RCC 7860 (cell line): ENCODE results near the gene LPA.
A peak's percentile ranks its signal among the peaks of the same experiment; 100 is the strongest.
"Not testable (repeated sequence)": the region's sequence is repeated elsewhere in the genome, so short reads cannot be mapped to it uniquely, and the experiment has no call there.

Experiments
- DNase-seq: peaks from one replicate; pipeline ENCODE4 v3.0.0-alpha.2; 2015; ENCODE audit warnings: low spot score
- FAIRE-seq: peaks from 2 replicates; lab custom pipeline; 2012; peaks lifted over from hg19 to GRCh38; lab: Jason Lieb, UNC

Gene LPA

DNA sequence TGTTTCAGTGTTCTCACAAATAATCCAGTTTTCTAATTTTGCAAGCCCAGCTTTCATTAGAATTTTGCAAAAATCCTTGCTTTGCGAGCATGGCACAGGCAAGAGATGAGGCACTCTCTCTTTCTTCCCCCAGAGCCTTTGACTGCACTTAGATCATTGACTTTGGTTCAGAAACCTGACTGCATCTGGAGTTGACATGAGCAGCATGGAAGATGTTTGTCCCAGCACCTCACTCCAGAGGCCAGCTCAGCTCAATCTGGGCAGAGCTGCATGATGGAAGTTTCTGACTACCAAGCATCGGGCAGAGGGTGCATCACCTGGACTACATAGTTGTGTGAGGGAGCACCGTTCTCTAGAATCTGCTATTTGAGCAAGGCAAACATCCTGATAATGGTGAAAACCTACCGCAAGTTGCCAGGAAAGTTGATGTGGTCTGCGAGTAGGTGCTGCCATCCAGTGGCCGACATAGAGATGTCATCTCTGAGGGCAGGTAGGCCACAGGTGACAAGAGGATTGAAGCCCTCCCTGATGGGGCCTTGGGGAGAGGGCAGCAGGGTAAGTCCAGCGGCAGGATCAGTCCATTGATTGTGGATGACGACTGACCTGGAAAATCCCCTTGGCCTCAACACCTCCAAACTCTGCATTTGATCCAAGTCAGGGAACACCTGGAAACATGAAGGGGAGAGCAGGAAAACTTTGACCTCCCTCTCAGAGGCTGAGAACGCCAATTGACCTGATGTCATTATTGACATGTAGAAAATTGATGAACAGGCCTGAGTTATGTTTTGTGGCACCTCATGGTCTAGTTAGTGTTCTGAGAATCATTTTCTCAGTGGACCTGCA is 3.8 kb upstream of the LPA start:
- no peak for FAIRE-seq
- peak; percentile 7 for DNase-seq

DNA sequence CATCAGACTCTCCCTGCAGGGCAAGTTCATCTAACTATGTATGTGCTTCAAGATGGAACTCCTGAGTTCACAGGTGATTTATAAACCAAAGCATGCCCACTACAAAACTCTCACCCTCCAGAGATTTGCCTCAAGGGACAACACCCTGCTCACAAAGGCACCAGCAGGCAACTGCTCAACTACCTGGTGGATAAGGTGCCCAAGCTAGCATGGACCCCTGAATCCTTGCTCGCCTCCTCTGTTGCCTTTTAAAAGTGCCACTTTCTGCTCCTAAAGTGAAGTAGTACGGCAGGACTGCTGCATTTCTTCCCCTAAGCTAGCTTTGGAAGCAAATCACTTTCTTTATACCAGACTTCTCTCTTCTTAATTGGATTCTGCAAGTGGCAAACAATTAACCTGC is 1.2 kb downstream of the LPA start:
- DNase-seq, result no peak
- FAIRE-seq, result no peak

DNA sequence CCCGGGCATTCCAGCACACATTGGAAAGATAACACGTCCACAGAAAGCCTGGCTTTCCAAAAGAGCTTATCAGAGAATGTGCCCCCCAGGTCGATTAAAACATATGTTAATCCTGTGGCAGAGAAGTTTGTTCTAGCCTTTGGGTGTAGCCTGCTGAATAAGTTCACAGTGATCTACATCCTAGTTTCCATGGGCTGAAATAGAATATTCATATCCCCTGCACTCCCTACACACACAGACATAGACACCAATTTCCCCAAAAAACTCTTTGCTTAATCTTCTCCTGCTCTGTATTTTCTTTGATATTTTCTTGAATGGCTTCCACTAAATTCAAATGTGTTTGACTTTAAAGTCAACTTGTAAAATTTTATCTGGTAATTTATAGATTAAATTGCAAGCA is 1.6 kb downstream of the LPA start:
- no peak for DNase-seq
- FAIRE-seq, result no peak

DNA sequence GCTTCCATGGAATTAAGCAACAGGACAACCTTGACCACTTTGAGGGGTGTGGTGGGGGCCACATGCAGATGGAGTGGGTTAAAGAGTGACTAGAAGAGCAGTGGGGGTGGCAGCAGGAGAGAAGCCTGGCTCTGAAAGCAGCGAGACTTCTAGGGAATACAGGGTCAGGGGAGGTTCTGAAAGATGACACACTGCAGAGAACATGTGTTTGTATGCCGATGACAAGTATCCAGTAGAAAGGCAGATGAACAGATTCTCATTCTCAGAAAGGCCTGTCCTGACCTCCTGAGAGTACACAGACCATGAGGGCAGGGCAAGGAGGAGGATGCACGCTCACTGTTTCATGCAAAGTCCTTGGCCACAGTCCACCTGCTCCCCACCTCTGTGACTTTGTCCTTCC is 2.9 kb downstream of the LPA start:
- no peak for FAIRE-seq

DNA sequence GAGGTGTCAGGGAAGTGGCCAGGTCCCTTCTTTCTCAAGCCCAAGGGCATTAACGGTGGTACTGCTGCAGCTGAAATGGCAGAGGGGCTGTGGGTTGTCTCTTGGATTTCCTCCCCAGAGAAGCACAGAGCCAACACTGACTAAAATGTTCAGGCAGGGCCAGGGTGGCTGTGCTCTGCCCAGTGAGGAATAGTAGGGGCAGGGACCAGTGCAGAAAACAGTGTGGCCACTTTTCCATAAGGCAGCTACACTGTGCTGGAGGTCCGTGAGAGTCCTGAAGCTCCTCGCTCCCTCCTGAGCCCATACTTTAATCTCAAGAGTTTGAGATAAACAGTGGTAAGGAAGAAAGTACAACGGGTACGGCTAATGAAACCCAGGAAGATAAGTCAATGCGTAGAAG is 4.5 kb downstream of the LPA start:
- no peak for DNase-seq
- no peak for FAIRE-seq

More for the DNA sequence above, 2.9 kb downstream of the LPA start:
- DNase-seq, result no peak

DNA sequence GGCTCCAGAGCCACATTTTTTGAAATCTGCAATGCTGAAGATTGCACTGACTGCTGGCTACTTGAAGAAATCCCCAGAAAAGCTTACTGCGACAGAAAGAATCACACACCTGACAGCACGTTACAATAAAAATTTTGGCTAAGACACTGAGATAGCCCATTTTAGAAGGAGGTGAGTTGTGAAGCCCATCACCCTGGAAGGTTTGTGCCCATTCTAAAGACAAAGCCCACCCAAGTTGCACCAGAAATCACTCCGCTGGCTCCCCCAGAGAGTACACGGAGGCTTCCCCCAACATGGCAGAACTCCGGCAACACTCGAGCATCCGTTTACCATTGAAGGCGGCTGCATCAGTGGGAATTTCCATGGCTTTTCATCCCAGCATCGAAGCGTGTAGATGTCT is 29.4 kb downstream of the LPA start:
- FAIRE-seq, result no peak
- no peak for DNase-seq

DNA sequence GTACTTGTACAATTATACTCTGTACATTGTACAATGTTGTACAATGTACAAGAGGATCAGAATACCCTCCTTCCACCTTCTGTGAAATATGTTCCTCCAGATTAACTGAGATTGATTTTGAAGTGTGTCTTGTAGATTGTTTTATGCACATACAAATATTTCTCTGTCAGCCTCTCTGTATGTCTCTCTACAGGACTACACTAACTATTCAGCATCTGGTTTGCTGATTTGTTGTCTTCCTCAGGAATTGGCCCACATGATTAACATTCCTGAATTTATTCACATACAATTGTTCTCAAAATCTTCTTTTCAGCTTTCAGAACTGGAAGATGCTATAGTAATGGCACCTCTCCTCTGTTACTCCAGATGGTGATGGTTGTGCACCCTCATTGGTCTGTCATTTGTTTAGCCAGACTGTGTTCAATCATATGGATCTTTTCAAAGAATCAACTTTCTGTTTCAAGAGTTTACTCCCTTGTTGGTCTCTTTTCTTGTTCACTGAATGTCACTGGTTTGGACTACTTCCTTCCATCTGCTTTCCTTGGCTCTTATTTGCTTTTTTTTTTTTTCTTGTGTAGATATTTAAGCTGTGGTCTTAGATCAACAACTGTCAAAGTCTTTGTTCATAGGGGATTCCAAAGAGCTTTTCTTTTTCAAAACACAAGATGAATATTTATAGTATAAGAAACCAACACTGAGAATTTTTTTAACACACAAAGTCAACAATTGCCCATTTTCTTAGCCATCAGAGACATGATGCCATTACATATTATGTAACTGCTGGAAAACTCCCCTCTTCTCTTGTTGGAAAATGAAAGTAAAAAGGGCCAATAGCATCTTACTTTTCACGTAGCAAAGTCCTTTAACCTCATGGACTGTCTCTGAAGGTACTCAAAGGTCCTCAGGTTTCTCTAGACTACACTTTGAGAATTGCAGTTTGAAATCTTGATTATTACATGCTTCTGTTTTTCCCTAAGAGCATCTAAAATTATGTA is 67.9 kb downstream of the LPA start:
- no peak for DNase-seq
- no peak for FAIRE-seq

DNA sequence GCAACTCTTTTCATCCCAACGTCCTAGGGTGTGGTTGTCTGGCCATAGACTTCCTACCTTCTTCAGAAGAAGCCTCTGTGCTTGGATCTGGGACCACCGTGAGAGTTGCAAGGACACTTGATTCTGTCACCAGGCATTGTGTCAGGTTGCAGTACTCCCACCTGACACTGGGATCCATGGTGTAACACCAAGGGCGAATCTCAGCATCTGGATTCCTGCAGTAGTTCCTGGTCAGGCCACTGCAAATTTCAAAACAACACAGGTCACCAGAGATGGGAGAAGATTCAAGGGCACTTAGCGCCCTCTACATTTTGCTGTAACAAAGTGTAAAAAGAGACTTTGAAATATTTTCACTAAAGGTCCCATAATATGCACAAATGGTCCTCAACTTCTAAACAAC is 68.8 kb downstream of the LPA start:
- not testable (repeated sequence) for DNase-seq, FAIRE-seq

DNA sequence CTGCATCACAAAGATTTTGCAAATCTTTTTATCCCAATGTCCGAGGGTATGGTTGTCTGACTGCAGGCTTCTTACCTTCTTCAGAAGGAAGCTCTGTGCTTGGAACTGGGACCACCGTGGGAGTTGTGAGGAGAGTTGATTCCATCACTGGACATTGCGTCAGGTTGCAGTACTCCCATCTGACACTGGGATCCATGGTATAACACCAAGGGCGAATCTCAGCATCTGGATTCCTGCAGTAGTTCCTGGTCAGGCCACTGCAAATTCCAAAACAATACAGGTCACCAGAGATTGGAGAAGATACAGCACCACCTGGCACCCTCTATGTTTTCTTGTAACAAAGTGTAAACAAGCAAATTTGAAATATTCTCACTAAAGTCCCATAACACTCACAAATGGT is 77.7 kb downstream of the LPA start:
- FAIRE-seq, result no peak

DNA sequence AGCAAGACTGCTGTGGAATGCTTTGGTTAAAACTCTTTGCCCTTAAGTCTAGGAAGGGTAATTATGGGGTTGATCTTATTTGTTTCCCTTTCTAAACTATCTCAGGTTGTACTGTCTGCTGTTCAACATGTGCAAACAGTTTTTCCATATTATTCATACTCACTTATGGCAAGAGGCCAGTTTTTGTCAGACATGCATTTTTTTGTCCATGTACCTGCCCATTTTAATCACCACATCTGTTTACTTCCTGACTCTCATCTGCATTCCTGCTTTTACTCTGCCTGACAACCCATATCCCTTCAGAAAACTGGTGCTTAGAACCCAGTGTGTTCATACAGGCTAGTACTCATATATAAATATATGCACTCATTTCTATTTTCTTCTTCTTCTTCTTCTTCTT is 80.3 kb downstream of the LPA start:
- FAIRE-seq (no peak), DNase-seq (no peak)

More for the DNA sequence above, 77.7 kb downstream of the LPA start:
- DNase-seq, result no peak

DNA sequence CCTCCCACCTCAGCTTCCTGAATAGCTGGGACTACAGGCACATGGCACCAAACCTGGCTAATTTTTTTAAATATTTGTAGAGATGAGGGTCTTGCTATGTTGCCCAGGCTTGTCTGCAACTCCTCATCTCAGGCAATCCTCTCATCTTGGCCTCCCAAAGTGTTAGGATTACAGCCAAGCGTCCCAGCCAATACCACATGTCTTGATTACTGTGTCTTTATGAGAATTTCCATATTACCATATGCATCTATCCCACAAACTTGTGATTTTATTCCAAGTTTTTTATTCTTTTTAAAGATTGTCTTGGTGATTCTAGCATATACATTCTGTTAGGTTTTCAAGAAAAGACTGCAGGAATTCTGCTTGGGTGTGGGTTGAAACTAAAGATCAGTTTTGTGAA is 82.7 kb downstream of the LPA start:
- DNase-seq (no peak), FAIRE-seq (no peak)

DNA sequence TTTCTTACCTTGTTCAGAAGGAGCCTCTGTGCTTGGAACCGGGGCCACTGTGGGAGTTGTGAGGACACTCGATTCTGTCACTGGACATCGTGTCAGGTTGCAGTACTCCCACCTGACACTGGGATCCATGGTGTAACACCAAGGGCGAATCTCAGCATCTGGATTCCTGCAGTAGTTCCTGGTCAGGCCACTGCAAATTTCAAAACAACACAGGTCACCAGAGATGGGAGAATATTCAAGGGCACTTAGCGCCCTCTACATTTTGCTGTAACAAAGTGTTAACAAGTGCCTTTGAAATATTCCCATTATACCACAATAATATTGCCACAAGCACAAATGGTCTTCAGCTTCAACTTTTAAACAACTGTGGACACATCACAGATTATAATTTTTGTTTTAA is 85.6 kb downstream of the LPA start:
- FAIRE-seq, DNase-seq: not testable (repeated sequence)

DNA sequence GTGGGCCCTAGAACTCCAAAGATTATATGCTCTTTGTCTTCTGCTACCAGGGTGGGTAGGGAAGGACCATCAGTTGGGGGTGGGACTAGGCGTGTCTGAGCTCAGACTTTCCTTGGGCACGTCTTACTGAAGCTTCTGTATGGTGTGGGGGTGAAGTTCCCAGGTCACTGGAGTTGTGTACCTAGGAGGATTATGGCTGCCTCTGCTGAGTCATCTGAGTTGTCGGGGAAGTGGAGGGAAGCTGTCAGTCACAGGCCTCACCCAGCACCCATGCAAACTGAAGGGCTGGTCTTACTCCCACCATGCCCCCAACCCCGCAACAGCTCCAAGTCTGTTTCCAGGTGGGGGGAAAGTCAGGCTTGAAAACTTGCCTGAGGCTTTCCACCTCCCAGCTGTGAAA is 90.1 kb downstream of the LPA start:
- FAIRE-seq, result no peak

DNA sequence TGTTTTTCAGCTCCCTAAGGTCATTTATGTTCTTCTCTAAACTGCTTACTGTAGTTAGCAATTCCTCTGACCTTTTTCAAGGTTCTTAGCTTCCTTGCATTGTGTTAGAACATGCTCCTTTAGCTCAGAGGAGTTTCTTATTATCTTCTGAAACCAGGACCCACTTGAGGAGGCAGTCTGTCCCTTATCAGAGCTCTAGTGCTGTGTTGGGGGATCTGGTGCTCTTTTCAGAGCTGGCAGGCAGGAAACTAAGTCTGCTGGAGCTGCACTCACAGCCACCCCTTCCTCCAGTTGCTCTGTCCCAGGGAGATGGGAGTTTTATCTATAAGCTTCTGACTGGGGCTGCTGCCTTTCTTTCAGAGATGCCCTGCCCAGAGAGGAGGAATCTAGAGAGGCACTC is 92.9 kb downstream of the LPA start:
- not testable (repeated sequence) for FAIRE-seq, DNase-seq

More for the DNA sequence above, 90.1 kb downstream of the LPA start:
- DNase-seq, result no peak

DNA sequence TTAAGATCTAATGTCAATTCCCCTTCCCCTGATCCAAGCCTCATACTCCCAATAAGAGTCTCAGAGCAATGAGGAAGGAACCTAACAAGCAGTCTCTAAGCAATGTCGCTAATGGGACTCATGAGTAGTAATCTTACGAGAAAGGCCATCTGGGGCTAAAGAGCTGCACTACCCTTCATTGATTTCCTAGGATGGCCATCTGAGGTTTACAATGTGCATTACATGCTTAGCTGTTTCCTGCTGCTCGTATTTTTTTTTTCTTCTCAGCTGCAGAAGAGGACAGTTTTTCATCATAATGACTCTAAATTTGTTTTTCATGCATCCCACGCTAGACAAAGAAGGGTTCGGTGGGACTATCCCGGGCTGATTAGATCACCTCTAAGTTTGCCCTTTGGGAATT is 119.3 kb downstream of the LPA start:
- DNase-seq, result no peak
- no peak for FAIRE-seq

DNA sequence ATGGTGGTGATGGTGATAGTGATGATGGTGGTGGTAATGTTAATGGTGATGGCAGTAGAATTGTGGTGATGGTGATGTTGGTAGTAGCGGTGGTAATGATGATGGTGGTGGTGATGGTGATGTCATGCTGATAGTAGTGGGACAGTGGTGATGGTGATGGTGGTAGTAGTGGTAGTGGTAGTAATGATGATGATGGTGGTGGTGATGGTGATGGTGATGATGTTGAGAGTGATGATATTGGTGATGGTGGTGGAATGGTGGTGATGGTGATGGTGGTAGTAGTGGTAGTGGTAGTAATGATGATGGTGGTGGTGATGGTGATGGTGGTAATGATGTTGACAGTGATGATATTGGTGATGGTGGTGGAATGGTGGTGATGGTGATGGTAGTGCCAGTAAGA is 128.8 kb downstream of the LPA start:
- DNase-seq (no peak), FAIRE-seq (no peak)

DNA sequence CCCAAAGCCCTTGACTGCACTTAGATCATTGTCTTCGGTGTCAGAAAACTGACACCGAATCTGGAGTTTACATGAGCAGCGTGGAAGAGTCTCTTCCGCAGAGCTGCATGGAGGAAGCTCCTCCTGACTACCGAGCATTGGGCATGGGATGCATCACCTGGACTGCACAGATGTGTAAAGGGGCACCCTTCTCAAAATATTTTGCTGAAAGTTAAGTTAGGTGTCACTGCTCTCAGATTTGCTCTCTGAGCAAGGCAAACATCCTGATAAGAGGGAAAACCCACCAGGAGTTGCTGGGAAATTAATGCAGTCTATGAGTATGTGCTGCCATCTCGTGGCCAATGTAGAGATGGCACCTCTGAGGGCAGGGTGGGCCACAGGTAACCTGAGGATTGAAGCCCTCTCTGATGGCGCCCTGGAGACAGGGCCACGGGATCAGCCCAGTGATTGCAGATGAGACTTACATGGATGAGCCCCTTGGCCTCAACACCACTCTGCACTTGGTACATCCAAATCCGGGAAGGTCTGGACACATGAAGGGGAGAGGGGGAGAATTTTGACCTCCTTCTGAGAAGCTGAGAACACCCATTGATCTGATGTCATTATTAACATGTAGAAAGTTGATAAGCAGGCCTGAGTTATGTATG is 129.9 kb downstream of the LPA start:
- FAIRE-seq, result no peak
- DNase-seq, result peak; percentile 9

DNA sequence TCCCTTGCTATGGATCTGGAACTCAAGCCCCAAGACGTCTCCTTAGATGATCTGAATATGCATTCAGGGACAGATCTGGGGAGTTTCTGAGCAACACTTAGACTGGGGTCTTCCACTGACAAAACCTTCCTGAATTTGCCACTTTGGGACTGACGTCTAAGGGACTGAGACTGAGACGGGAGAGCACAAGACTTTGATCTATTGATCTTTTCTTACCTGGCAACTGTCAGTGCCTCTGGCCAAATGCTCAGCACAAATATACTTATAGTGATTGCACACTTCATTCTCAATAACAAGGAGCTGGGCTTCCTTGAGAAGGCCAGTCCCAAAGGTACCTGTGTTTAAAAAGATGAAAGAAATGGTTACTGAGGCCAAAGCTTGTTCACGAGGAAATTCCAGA is 131.8 kb downstream of the LPA start:
- DNase-seq, result no peak
- FAIRE-seq, result no peak

DNA sequence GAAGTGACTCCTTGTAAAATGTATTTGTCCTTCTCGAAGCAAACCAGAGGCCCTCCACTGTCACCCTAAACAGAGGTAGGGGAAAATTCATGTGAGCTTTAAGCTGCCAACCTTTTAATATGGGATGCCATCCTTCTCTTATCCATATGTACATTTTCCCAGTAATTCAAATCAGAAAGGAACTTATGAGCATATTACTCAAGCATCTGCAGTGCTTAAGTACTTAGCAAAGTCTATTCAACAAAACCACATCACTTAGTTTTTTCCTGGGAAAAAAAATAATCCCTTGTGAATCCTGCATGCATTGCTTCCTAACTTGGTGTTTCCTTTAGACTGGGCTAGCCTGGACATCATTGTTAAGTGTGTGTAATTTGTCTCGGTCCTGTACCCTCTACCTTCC is 132.2 kb downstream of the LPA start:
- no peak for FAIRE-seq

DNA sequence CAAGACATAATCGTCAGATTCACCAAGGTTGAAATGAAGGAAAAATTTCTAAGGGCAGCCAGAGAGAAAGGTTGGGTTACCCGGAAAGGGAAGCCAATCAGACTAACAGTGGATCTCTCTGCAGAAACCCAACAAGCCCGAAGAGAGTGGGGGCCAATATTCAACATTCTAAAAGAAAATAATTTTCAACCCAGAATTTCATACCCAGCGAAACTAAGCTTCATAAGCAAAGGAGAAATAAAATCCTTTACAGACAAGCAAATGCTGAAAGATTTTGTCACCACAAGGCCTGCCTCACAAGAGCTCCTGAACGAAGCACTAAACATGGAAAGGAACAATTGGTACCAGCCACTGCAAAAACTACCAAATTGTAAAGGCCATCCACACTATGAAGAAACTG is 134.6 kb downstream of the LPA start:
- FAIRE-seq, DNase-seq: not testable (repeated sequence)

More for the DNA sequence above, 132.2 kb downstream of the LPA start:
- DNase-seq, result no peak

DNA sequence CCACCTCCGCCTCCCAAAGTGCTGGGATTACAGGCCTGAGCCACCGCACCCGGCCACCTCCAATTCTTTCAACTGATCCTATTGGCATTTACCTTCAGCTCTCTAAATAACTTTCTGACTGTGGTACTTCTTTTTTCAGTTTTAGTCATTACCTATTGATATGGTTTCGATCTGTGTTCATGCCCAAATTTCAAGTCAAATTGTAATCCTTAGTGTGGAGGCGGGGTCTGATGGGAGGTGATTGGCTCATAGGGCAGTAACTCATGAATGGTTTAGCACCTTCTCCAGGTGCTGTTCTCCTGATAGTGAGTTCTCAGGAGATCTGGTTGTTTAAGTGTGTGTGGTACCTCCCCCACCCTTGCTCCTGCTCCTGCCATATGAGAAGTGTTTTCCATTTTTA is 140.9 kb downstream of the LPA start:
- FAIRE-seq, result no peak

More for the DNA sequence above, 140.9 kb downstream of the LPA start:
- no peak for DNase-seq
